HG03066 (cell line): ENCODE measurements around the gene RAB11FIP4.

Experiments
- ATAC-seq: cut with Tn5 transposase; IDR thresholded peaks from one replicate; pipeline ENCODE4 v1.9.1; 2021; ENCODE audit warnings: low read depth; ENCODE audit not compliant: unreplicated experiment

RAB11FIP4 gene

GRCh38 chr17:31495022-31495885 is 103.8 kb downstream of the RAB11FIP4 start:
- no peak for ATAC-seq

- no peak for ATAC-seq
Observed at GRCh38 chr17:31496097-31496496, 104.6 kb downstream of the RAB11FIP4 start.

GRCh38 chr17:31496601-31497000 is 105.1 kb downstream of the RAB11FIP4 start:
- ATAC-seq = no peak

GRCh38 chr17:31497431-31497830 is 106.0 kb downstream of the RAB11FIP4 start:
- ATAC-seq = no peak

GRCh38 chr17:31497994-31498826 is 106.7 kb downstream of the RAB11FIP4 start:
- no peak for ATAC-seq

- no peak for ATAC-seq
Observed at GRCh38 chr17:31499771-31500554, 108.5 kb downstream of the RAB11FIP4 start.

- ATAC-seq = no peak
Observed at GRCh38 chr17:31506517-31506916, 115.0 kb downstream of the RAB11FIP4 start.

- ATAC-seq = peak; percentile 50
Observed at GRCh38 chr17:31508288-31509094, 117.0 kb downstream of the RAB11FIP4 start.

GRCh38 chr17:31509095-31509804 is 117.8 kb downstream of the RAB11FIP4 start:
- peak; percentile 14 for ATAC-seq

- ATAC-seq = no peak
Observed at GRCh38 chr17:31509805-31510177, 118.3 kb downstream of the RAB11FIP4 start.

- no peak for ATAC-seq
Observed at GRCh38 chr17:31510308-31511194, 119.1 kb downstream of the RAB11FIP4 start.

- ATAC-seq = no peak
Observed at GRCh38 chr17:31511195-31511578, 119.7 kb downstream of the RAB11FIP4 start.

GRCh38 chr17:31511580-31511979 is 120.1 kb downstream of the RAB11FIP4 start:
- no peak for ATAC-seq

- ATAC-seq = no peak
Observed at GRCh38 chr17:31512104-31512740, 120.7 kb downstream of the RAB11FIP4 start.

- no peak for ATAC-seq
Observed at GRCh38 chr17:31512796-31513195, 121.3 kb downstream of the RAB11FIP4 start.

GRCh38 chr17:31513731-31514427 is 122.4 kb downstream of the RAB11FIP4 start:
- no peak for ATAC-seq

GRCh38 chr17:31515267-31515666 is 123.8 kb downstream of the RAB11FIP4 start:
- ATAC-seq = no peak
